GM12801 (cell line): ENCODE results near the gene REXO4.

Experiments
- TF ChIP-seq, protein P1 (sequence below): IDR thresholded peaks from one replicate; pipeline ENCODE4 v1.5.1; 2011; ENCODE audit warnings: control low read depth; ENCODE audit not compliant: insufficient read length; ENCODE audit errors: extremely low read depth

The REXO4 gene

DNA sequence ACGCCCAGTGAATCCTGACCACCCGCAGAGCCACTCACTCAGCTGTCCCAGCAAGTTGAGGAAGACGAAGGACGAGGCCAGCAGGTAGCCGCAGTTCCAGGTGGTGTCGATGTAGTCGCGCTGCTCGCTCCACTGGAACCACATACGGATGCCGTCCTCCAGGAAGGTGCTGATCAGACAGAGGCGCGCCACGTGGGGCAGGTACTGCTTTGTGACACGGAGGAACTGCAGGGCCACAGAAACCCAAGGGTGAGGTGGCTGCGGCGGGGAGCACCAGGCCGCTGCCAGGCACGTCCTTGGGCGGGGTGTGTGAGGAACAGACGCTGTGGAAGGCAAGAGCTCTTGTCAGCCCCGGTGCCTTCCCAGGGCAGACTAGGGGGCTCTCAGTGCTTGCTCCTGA lies 50.6 kb downstream of the REXO4 start:
- TF ChIP-seq, protein P1, sequence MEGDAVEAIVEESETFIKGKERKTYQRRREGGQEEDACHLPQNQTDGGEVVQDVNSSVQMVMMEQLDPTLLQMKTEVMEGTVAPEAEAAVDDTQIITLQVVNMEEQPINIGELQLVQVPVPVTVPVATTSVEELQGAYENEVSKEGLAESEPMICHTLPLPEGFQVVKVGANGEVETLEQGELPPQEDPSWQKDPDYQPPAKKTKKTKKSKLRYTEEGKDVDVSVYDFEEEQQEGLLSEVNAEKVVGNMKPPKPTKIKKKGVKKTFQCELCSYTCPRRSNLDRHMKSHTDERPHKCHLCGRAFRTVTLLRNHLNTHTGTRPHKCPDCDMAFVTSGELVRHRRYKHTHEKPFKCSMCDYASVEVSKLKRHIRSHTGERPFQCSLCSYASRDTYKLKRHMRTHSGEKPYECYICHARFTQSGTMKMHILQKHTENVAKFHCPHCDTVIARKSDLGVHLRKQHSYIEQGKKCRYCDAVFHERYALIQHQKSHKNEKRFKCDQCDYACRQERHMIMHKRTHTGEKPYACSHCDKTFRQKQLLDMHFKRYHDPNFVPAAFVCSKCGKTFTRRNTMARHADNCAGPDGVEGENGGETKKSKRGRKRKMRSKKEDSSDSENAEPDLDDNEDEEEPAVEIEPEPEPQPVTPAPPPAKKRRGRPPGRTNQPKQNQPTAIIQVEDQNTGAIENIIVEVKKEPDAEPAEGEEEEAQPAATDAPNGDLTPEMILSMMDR = no peak

DNA sequence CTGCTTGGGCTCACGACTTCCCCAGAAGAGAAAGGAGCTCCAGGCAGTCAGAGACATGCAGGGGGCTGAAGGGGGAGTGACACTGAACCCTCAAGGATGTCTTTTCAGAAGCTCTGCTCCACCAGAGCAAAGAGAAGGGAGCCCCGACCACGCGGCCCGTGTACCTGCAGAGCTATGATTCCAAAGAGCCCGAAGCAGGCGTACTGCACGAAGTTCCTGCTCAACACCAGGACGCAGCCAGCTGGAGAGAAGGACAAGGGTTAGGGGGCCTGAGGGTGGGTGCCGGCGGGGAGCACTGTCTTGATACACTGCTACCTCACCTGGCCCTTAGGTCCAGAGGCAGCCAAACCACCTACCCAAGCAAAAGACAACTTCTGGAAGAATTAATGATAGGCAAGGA lies 51.4 kb downstream of the REXO4 start:
- TF ChIP-seq, protein P1 = no peak

DNA sequence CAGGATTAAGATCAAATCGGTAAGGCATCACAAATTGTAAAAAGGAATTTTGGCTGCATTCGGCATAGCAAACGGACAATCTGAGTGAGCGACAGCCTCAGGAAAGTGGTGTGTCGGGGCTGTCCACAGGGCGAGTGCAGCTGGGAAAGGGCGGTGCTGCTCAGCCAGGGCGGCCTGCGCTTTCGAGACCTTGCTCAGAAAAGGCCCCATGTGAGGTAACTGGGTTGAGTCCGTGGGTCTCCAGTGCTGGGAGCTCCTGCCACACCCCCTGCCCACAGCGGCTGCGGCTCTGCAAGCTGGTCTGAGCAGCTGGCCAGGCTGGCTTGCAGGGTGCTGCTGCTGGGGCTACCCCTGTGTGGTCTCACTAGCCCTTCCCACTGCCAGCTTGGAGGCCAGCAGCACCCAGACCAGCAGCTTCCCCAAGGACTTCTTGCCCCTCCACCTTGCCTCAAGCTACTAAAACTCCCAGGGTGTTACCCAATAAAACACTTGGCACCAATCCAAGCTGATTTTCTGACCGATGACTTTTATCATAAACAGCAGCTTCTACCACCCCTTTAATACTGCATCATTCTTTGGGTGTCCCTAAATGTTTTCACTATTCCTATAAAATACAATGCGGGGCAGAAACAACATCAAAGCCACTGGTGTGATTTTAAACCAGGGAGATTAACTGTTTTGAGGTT lies 55.3 kb downstream of the REXO4 start:
- TF ChIP-seq, protein P1 = no peak

DNA sequence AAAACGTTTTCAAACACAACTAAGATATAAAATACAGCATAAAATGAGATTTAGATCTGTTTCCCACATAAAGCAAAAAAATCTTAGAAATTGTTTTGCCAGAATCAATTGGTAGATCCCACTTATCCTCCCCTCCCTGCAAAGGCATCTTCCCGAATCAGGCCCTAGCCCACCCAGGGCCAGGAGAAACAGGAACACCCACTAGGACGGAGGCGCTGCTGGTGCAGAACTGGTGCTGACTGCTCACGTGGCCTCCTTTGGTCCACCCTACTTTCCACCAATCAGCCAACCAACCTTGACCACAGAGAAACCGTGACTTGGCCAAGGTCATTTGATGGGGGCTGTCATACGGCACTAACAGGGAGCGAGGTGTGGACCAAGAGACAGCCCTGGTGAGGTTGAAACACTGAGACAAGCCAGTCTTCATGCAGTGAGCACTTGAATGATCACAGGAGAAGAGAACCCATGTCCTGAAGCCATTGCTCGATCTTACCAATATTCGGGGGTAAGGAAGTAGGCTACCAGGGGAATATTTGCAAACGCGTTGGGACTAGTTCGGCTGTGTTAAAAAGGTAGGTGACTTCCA lies 56.2 kb downstream of the REXO4 start:
- TF ChIP-seq, protein P1 = no peak

DNA sequence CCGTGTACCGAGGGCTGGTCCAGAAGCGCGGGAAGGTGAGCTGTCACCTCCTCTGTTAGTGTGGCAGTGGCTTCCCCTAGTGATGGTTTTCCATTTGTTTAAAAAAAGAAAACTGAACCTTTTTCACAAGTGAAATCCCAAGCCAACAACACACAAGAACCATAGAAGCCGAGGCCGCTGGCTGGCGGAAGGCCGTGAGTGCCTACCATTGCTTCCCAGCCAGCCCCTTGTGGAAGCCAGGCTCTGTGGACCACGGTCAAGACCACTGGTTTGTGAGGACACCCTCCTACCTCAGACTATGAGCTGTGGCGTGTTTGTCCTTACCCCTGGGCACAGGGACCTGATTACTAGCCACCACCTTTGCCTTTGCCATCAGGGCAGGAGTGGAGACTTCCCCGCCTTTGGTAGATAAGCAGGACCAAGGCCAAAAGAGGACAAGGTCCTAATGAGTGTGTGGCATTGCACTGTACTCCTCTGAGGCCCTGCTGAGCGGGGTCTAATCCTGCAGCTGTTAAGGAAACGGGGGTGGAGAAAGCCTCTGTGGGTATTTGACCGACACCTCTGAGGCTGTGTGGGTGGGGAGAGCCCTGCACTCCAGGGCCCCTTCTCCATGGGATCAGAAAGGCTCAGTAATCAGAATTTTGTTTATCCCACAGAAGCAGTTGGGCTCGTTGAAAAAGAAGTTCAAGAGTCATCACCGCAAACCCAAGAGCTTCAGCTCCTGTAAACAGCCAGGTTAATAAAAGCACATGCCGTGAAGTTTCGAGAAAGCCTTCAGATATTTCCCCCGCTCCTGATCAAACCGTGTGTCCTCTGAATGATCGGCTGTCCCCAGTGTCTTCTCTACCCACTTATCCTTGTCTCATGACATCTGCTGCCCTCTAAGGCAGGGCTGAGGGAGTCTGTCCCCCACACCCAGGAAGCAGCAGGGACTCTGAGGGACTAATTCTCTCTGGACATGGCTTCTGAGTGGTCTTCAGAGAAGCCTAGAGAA lies 57.1 kb downstream of the REXO4 start:
- TF ChIP-seq, protein P1 = no peak

DNA sequence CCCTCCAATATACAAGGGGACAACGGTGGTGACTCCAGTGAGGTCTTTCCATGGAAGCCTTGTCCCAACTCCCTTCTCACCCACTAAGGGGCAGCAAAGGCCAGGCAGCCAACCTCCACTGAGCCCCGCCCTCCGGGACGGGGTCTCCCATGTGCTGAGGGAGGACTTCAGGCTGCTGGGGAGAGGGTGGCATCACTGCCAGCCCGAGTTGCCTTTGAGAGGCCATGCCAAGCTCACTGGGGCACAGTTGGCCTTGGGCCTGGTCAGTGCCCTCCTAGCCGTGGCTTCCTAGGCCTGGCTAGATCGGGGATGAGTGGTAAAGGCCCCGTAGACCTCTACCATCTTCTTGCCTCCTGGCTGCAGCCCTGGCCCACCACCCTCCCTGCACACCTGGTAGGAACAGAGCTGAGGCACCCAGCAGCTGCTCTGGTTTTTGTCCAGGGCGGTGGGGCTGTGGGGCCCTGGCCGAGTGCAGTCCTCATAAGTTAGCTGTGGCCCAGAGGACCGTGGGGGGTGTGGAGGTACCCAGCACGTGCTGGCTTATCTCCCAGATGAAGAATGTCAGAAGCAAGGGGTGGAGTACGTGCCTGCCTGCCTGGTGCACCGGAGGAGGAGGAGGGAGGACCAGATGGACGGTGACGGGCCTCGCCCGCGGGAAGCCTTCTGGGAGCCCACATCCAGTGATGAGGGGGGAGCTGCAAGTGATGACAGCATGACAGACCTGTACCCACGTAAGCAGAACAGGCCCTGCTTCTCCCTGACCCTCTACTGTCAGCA lies 58.2 kb downstream of the REXO4 start:
- TF ChIP-seq, protein P1 = no peak
